Kidney (tissue), 14 donors: ENCODE results near the gene PTPRJ. TPM values are rescaled to one million over a fixed set of nuclear protein-coding genes. Genes with fewer than 3 reads are reported as not detected.

Experiments
- DNase-seq, 5 donors: peaks; one replicate each; pipeline ENCODE4 v3.0.0-alpha.2; 2013 to 2020
- FAIRE-seq: peaks from 2 replicates; lab custom pipeline; 2012; peaks lifted over from hg19 to GRCh38; lab: Jason Lieb, UNC
- H3K27ac ChIP-seq, 2 donors: one replicate each; pipeline ENCODE4 v1.7.0; 2013; ENCODE audit warnings: low read depth in 2 of 2, low read length in 2 of 2, inconsistent platforms in 1 of 2
- H3K27me3 ChIP-seq: one replicate; pipeline ENCODE4 v1.7.1; 2013; ENCODE audit warnings: low read length, inconsistent platforms; ENCODE audit not compliant: control insufficient read depth, insufficient read depth
- H3K36me3 ChIP-seq, 3 donors: one replicate each; pipeline versions ENCODE4 v1.7.0 to v1.7.1; 2013; ENCODE audit warnings: low read length in 3 of 3, control low read depth in 1 of 3, inconsistent platforms in 1 of 3; ENCODE audit not compliant: insufficient read depth in 3 of 3, control insufficient read depth in 2 of 3
- H3K4me1 ChIP-seq, 3 donors: one replicate each; pipeline versions ENCODE4 v1.7.0 to v1.7.1; 2013; ENCODE audit warnings: low read length in 3 of 3, inconsistent platforms in 1 of 3, low read depth in 1 of 3; ENCODE audit not compliant: control insufficient read depth in 2 of 3, insufficient read depth in 2 of 3
- H3K4me3 ChIP-seq, 3 donors: one replicate each; pipeline versions ENCODE4 v1.7.0 to v1.8.1; 2013; ENCODE audit warnings: low read length in 3 of 3, control low read depth in 1 of 3, inconsistent platforms in 1 of 3
- H3K9ac ChIP-seq, 3 donors: one replicate each; pipeline versions ENCODE4 v1.7.0 to v1.7.1; 2013; ENCODE audit warnings: low read length in 3 of 3, control low read depth in 1 of 3, inconsistent platforms in 1 of 3
- H3K9me3 ChIP-seq, 3 donors: one replicate each; pipeline versions ENCODE4 v1.7.0 to v1.7.1; 2013; ENCODE audit warnings: low read length in 3 of 3, control low read depth in 1 of 3, inconsistent platforms in 1 of 3; ENCODE audit not compliant: control insufficient read depth in 2 of 3, insufficient read depth in 1 of 3
- intact Hi-C: fragments of 100-400 bp; cut with DNase I; formaldehyde crosslinking; loops from one replicate; pipeline ENCODE4 v1.11.1; 2022
- polyA plus RNA-seq: library from polyadenylated mRNA; stranded (reverse); fragments of 350-450 nt; fragmentation: Illumina TruSeq; extraction: RNeasy Lipid Tissue Mini Kit (QIAGEN cat#74804); gene quantifications from one replicate; pipeline ENCODE4 v1.2.3, GENCODE V29; 2014; ENCODE audit warnings: low read depth, low replicate concordance; ENCODE audit not compliant: insufficient read depth
- total RNA-seq: library from RNA; stranded (reverse); fragmentation: NEBNext Ultra II Directional; extraction: Animal tissue kit (Norgen Biotek cat#: 25700); gene quantifications from one replicate; pipeline ENCODE4 v1.2.1, GENCODE V29; 2021
- TF ChIP-seq, protein P1 (sequence below): IDR thresholded peaks from 3 replicates; pipeline ENCODE4 v1.5.1; 2012; ENCODE audit warnings: mild to moderate bottlenecking, moderate library complexity, borderline replicate concordance; ENCODE audit not compliant: insufficient read depth; ENCODE audit errors: extremely low read depth
- donor health status: control.
- donor health status: control.
- donor health status: control.
- donor health status: control.
- donor health status: control.
- donor health status: DM: yes; HTN: yes; CAD: no.
- donor health status: Normal renal cell carcinoma (clear cell type).

PTPRJ gene
- total and polyA plus RNA-seq, 2 donors from 2014 or later = 9.2 to 80.5 TPM

DNA sequence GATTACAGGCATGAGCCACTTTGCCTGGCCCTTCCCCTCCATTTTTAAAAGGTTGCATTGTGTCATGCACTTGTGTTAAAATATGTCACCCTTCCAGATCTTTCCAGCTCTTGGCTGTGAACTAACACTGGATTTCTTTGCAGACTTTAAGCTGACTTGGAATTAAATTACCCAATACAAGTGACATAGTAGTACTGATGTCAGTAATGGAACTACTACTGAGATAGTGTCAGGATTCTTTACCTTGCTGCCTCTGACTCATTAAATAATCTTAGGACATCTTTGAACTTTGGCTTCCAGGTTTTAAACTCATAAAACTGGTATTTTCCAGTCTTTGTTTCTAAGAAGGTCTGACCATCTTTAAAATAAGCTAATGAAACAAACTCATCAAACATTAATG, 184.5 kb downstream of the PTPRJ start:
- Histone ChIP-seq H3K9ac (no peak overlapping the region), H3K9me3 (no peaks in the 10 kb centered on the region), H3K4me3 (no peak overlapping the region), H3K27me3 (no peaks in the 10 kb centered on the region), H3K36me3 (peaks cover 0 to 32% (median 24%) of the 10 kb centered on the region in 3 donors), H3K4me1 (no peaks in the 10 kb centered on the region), H3K27ac (no peak overlapping the region)
- DNase-seq = no peak
- intact Hi-C loops = no loop called here
- TF ChIP-seq, protein P1, sequence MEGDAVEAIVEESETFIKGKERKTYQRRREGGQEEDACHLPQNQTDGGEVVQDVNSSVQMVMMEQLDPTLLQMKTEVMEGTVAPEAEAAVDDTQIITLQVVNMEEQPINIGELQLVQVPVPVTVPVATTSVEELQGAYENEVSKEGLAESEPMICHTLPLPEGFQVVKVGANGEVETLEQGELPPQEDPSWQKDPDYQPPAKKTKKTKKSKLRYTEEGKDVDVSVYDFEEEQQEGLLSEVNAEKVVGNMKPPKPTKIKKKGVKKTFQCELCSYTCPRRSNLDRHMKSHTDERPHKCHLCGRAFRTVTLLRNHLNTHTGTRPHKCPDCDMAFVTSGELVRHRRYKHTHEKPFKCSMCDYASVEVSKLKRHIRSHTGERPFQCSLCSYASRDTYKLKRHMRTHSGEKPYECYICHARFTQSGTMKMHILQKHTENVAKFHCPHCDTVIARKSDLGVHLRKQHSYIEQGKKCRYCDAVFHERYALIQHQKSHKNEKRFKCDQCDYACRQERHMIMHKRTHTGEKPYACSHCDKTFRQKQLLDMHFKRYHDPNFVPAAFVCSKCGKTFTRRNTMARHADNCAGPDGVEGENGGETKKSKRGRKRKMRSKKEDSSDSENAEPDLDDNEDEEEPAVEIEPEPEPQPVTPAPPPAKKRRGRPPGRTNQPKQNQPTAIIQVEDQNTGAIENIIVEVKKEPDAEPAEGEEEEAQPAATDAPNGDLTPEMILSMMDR = no peak
- no peak for FAIRE-seq

DNA sequence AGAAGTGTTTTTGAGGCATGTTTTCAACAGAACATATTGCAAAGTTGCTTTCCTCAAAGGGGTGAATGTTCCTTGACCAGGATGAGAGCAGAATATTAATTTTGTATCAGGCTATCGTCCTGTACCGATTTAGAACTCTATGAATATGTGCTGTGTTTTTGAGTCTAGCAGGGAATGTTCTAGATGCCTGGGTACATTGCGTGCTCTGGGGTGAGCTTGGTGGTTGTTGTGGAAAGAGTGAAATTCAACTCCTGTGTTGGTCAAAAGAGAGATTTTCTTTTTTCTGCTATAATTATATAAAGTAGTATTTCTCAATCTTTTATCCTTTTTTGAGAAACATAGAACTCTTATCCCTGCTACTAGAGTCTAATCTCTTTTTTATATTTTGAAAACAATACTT, 185.1 kb downstream of the PTPRJ start:
- DNase-seq = no peak
- Histone ChIP-seq H3K4me3 (no peak overlapping the region), H3K36me3 (peaks cover 0 to 26% (median 18%) of the 10 kb centered on the region in 3 donors)

DNA sequence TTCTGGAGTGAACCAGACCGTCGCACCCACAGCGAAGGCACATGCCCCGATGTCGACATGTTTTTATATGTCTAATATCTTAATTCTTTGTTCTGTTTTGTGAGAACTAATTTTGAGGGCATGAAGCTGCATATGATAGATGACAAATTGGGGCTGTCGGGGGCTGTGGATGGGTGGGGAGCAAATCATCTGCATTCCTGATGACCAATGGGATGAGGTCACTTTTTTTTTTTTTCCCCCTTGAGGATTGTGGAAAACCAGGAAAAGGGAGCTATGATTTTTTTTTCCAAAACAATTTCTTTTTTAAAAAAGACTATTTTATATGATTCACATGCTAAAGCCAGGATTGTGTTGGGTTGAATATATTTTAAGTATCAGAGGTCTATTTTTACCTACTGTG, 187.0 kb downstream of the PTPRJ start:
- H3K27me3 ChIP-seq = no peaks in the 10 kb centered on the region
- intact Hi-C loops = no loop called here
- FAIRE-seq = no peak
- H3K9me3 ChIP-seq = no peaks in the 10 kb centered on the region
- no peak overlapping the region for H3K4me3 ChIP-seq
- TF ChIP-seq, protein P1 = no peak
- H3K9ac ChIP-seq = no peak overlapping the region
- DNase-seq = no peak
- H3K27ac ChIP-seq = no peak overlapping the region
- no peaks in the 10 kb centered on the region for H3K4me1 ChIP-seq
- peaks cover 0 to 26% (median 18%) of the 10 kb centered on the region in 3 donors for H3K36me3 ChIP-seq

More for the DNA sequence above, 185.1 kb downstream of the PTPRJ start:
- intact Hi-C loops = no loop called here
- FAIRE-seq = no peak
- Histone ChIP-seq H3K9me3 (no peaks in the 10 kb centered on the region), H3K27ac (no peak overlapping the region), H3K27me3 (no peaks in the 10 kb centered on the region), H3K4me1 (no peaks in the 10 kb centered on the region), H3K9ac (no peak overlapping the region)
- TF ChIP-seq, protein P1 = no peak

DNA sequence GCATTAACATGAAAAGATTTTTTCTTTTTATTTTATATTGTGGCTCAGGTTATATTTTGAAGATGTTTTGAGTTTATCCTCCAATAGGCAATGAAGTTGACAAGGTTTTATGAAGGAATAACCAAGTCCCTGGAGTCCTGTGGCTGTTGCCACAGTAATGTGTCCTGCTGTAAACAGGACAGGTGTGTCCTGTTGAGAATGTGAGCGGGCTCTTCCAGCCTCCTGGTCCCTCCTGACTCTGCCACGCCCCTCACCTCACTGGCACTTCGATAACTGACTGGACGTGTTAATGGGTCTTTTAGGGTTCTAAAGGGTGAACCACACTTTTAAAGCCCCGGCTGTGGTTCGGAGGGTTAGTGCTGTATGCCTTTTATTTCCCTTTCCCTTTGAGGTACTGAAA, 188.5 kb downstream of the PTPRJ start:
- TF ChIP-seq, protein P1 = no peak
- no peak overlapping the region for H3K4me3 ChIP-seq
- H3K27me3 ChIP-seq = no peaks in the 10 kb centered on the region
- peaks cover 0 to 21% (median 12%) of the 10 kb centered on the region in 3 donors for H3K36me3 ChIP-seq
- no peak for DNase-seq
- H3K4me1 ChIP-seq = no peaks in the 10 kb centered on the region
- H3K9me3 ChIP-seq = no peaks in the 10 kb centered on the region
- intact Hi-C loops = no loop called here
- FAIRE-seq = no peak
- H3K9ac ChIP-seq = no peak overlapping the region
- no peak overlapping the region for H3K27ac ChIP-seq
